H9 (cell line): ENCODE data around the gene MYMX. TPM values are rescaled to one million over a fixed set of nuclear protein-coding genes. Genes with fewer than 3 reads are reported as not detected.
A peak's percentile ranks its signal among the peaks of the same experiment; 100 is the strongest.

Experiments used
- DNase-seq: peaks from one replicate; pipeline ENCODE4 v3.0.0-alpha.2; 2017
- H2AFZ ChIP-seq: one replicate; pipeline ENCODE4 v1.6.1; 2013; ENCODE audit warnings: mild to moderate bottlenecking, low read length, control low read depth, moderate library complexity
- H2AK5ac ChIP-seq: 2 replicates; pipeline ENCODE4 v1.6.1; 2013; ENCODE audit warnings: low read length, control low read depth, mixed read lengths; ENCODE audit not compliant: insufficient read length
- H2BK120ac ChIP-seq: one replicate; pipeline ENCODE4 v1.6.1; 2013; ENCODE audit warnings: low read depth, mild to moderate bottlenecking, low read length, control low read depth, inconsistent platforms; ENCODE audit not compliant: poor library complexity, severe bottlenecking
- H2BK12ac ChIP-seq: 2 replicates; pipeline ENCODE4 v1.6.1; 2013; ENCODE audit warnings: low read length, control low read depth, mixed read lengths, low read depth; ENCODE audit not compliant: insufficient read length
- H2BK15ac ChIP-seq: 2 replicates; pipeline ENCODE4 v1.6.1; 2013; ENCODE audit warnings: low read depth, low read length, control low read depth
- H2BK20ac ChIP-seq: one replicate; pipeline ENCODE4 v1.6.1; 2013; ENCODE audit warnings: low read depth, mild to moderate bottlenecking, low read length, control low read depth, inconsistent platforms; ENCODE audit not compliant: poor library complexity, severe bottlenecking
- H2BK5ac ChIP-seq: 2 replicates; pipeline ENCODE4 v1.6.1; 2013; ENCODE audit warnings: low read length, control low read depth, mixed read lengths; ENCODE audit not compliant: insufficient read length
- H3K14ac ChIP-seq: 2 replicates; pipeline ENCODE4 v1.6.1; 2013; ENCODE audit warnings: low read length, control low read depth; ENCODE audit not compliant: insufficient read depth
- H3K18ac ChIP-seq: 2 replicates; pipeline ENCODE4 v1.6.1; 2013; ENCODE audit warnings: low read depth, mild to moderate bottlenecking, mixed read lengths, low read length, control low read depth; ENCODE audit not compliant: insufficient read length
- H3K23ac ChIP-seq: 2 replicates; pipeline ENCODE4 v1.6.1; 2013; ENCODE audit warnings: low read length, control low read depth, mixed read lengths, low read depth; ENCODE audit not compliant: insufficient read length
- H3K23me2 ChIP-seq: 2 replicates; pipeline ENCODE4 v1.6.1; 2013; ENCODE audit warnings: low read depth, mild to moderate bottlenecking, mixed read lengths, low read length, control low read depth; ENCODE audit not compliant: insufficient read length, poor library complexity, severe bottlenecking
- H3K27ac ChIP-seq: 2 replicates; pipeline ENCODE4 v1.5.1; 2013; ENCODE audit warnings: low read length, control low read depth, mixed read lengths, low read depth; ENCODE audit not compliant: insufficient read length
- H3K27me3 ChIP-seq: 2 replicates; pipeline ENCODE4 v1.6.1; 2013; ENCODE audit warnings: low read length, control low read depth, inconsistent platforms; ENCODE audit not compliant: insufficient read depth
- H3K4ac ChIP-seq: 2 replicates; pipeline ENCODE4 v1.6.1; 2013; ENCODE audit warnings: low read depth, mild to moderate bottlenecking, control low read depth, inconsistent platforms, low read length, moderate library complexity
- H3K4me1 ChIP-seq: 2 replicates; pipeline ENCODE4 v1.6.1; 2013; ENCODE audit warnings: low read length, control low read depth, inconsistent platforms; ENCODE audit not compliant: insufficient read depth
- H3K4me2 ChIP-seq: 2 replicates; pipeline ENCODE4 v1.6.1; 2013; ENCODE audit warnings: low read length, control low read depth, mixed read lengths; ENCODE audit not compliant: insufficient read length, insufficient read depth
- H3K56ac ChIP-seq: 2 replicates; pipeline ENCODE4 v1.6.1; 2013; ENCODE audit warnings: low read depth, mild to moderate bottlenecking, mixed read lengths, low read length, control low read depth; ENCODE audit not compliant: insufficient read length
- H3K79me1 ChIP-seq: 2 replicates; pipeline ENCODE4 v1.6.1; 2013; ENCODE audit warnings: low read depth, mild to moderate bottlenecking, moderate library complexity, low read length, control low read depth, inconsistent platforms; ENCODE audit not compliant: insufficient read depth, poor library complexity, severe bottlenecking
- H3K79me2 ChIP-seq: 2 replicates; pipeline ENCODE4 v1.6.1; 2013; ENCODE audit warnings: low read length, control low read depth, inconsistent platforms; ENCODE audit not compliant: insufficient read depth
- H3K9ac ChIP-seq: 2 replicates; pipeline ENCODE4 v1.6.1; 2013; ENCODE audit warnings: low read length, control low read depth, mixed read lengths; ENCODE audit not compliant: insufficient read length; ENCODE audit errors: extremely low read depth
- H3K9me3 ChIP-seq: one replicate; pipeline ENCODE4 v1.6.1; 2013; ENCODE audit warnings: low read depth, low read length, inconsistent platforms; ENCODE audit not compliant: control insufficient read depth
- H3T11ph ChIP-seq: one replicate; pipeline ENCODE4 v1.6.1; 2013; ENCODE audit warnings: mild to moderate bottlenecking, low read length, control low read depth, inconsistent platforms
- H4K20me1 ChIP-seq: one replicate; pipeline ENCODE4 v1.6.1; 2013; ENCODE audit not compliant: control insufficient read depth, insufficient read length, insufficient read depth
- H4K5ac ChIP-seq: 2 replicates; pipeline ENCODE4 v1.6.1; 2013; ENCODE audit warnings: low read depth, mild to moderate bottlenecking, mixed read lengths, low read length, control low read depth; ENCODE audit not compliant: insufficient read length
- H4K8ac ChIP-seq: replicated peaks from 2 replicates; pipeline ENCODE4 v1.6.1; 2013; ENCODE audit warnings: low read length, control low read depth, mixed read lengths, low read depth; ENCODE audit not compliant: insufficient read length
- H4K91ac ChIP-seq: 2 replicates; pipeline ENCODE4 v1.6.1; 2013; ENCODE audit warnings: low read depth, mild to moderate bottlenecking, moderate library complexity, mixed read lengths, low read length, control low read depth; ENCODE audit not compliant: insufficient read length
- H3K27ac Mint-ChIP-seq, 3 experiments: 2 replicates in 2 of 3; 3 replicates in 1 of 3; pipeline ENCODE4 v1.8.0; 2020 to 2021; ENCODE audit warnings: mixed read lengths in 3 of 3, mild to moderate bottlenecking in 1 of 3, moderate library complexity in 1 of 3
- H3K27me3 Mint-ChIP-seq: 2 replicates; pipeline ENCODE4 v1.8.0; 2021; ENCODE audit warnings: low read depth, mild to moderate bottlenecking, moderate library complexity, mixed read lengths
- H3K36me3 Mint-ChIP-seq, 3 experiments: 2 replicates in 2 of 3; 3 replicates in 1 of 3; pipeline ENCODE4 v1.8.0; 2020 to 2021; ENCODE audit warnings: low read depth in 3 of 3, mixed read lengths in 3 of 3; ENCODE audit not compliant: insufficient read depth in 1 of 3
- H3K4me1 Mint-ChIP-seq, 2 experiments: 2 replicates each; pipeline ENCODE4 v1.8.0; 2020; ENCODE audit warnings: mixed read lengths in 2 of 2
- H3K4me3 Mint-ChIP-seq, 2 experiments: 2 replicates in 1 of 2; 3 replicates in 1 of 2; pipeline ENCODE4 v1.8.0; 2020 to 2021; ENCODE audit warnings: mild to moderate bottlenecking in 2 of 2, mixed read lengths in 2 of 2, moderate library complexity in 1 of 2
- H3K9me3 Mint-ChIP-seq, 2 experiments: 2 replicates in 1 of 2; 3 replicates in 1 of 2; pipeline ENCODE4 v1.8.0; 2020; ENCODE audit warnings: mild to moderate bottlenecking in 2 of 2, mixed read lengths in 2 of 2, moderate library complexity in 1 of 2
- WGBS: extraction: QIAGEN DNeasy Blood & Tissue Kit; methylation state at CpG from one replicate; pipeline ENCODE4 v1.1.7; 2013; ENCODE audit warnings: missing lambda C conversion rate, low lambda C conversion rate, mixed read lengths; ENCODE audit not compliant: insufficient read length; ENCODE audit errors: extremely low coverage; 5-methylcytosine and 5-hydroxymethylcytosine counted together
- total RNA-seq: library from RNA; stranded (reverse); gene quantifications from 2 replicates; pipeline ENCODE4 v1.2.1, GENCODE V29; 2021
- TF ChIP-seq, protein P1 (sequence below): fragments of 200-600 bp; sonication (generic); conservative IDR thresholded peaks from 3 replicates; pipeline ENCODE4 v1.8.0; 2021; ENCODE audit warnings: antibody characterized with exemption, mild to moderate bottlenecking

Gene MYMX
- total RNA-seq, 1 experiment from 2014 or later, result 1.1 TPM

DNA sequence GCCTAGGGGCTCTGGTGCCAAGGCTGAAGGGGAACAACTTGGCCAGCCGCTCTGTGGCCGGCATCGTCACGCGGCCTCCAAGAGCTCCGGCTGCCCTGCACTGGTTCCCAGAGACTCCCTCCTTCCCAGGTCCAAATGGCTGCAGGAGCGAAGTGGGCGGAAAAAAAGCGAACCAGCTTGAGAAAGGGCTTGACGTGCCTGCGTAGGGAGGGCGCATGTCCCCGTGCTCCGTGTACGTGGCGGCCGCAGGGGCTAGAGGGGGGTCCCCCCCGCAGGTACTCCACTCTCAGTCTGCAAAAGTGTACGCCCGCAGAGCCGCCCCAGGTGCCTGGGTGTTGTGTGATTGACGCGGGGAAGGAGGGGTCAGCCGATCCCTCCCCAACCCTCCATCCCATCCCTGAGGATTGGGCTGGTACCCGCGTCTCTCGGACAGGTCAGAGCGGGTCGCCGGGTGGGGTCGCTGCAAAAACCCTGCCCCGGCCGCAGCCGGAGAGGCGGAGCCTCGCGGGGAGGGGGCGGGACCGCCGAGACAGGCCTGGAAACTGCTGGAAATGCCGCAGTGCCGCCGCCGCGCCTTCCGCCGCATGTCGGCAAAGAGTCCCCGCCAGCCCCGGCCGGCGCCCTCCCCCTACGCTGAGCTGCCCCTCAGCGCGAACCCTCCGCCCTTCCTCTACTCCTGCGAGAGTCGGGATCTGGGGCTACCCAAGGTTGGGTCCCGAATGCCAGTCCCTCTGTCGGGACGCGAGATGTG, 29.4 kb downstream of the MYMX start:
- no peaks in the 10 kb centered on the region for H4K20me1 ChIP-seq
- H2BK20ac ChIP-seq, result no peak overlapping the region
- DNase-seq, result peak; percentile 99
- peaks cover 3 to 4% of the 10 kb centered on the region in 2 experiments; a peak in 3 of 5 replicates for H3K9me3 Mint-ChIP-seq
- no peaks in the 10 kb centered on the region for H3K79me1 ChIP-seq
- H4K91ac ChIP-seq, result no peak overlapping the region
- H2AK5ac ChIP-seq, result no peak overlapping the region
- H3K9me3 ChIP-seq, result no peaks in the 10 kb centered on the region
- no peak overlapping the region for H4K5ac ChIP-seq
- H3K27ac Mint-ChIP-seq, result peak overlapping the region; percentile 96 to 100 (median 98)
- peaks cover 27% of the 10 kb centered on the region for H3K79me2 ChIP-seq
- WGBS, result no CpG with 5 or more reads among the region's 62 CpGs
- H2BK12ac ChIP-seq, result no peak overlapping the region
- H3K4me3 Mint-ChIP-seq, result peak overlapping the region; percentile 99 to 100
- H3K9ac ChIP-seq, result peak overlapping the region; percentile 77
- H3K23me2 ChIP-seq, result peaks cover 10% of the 10 kb centered on the region
- no peak overlapping the region for H2BK15ac ChIP-seq
- peak overlapping the region; percentile 76 for H3K4me2 ChIP-seq
- H3K14ac ChIP-seq, result peak overlapping the region; percentile 79
- H2BK5ac ChIP-seq, result no peak overlapping the region
- peak overlapping the region; percentile 86 for H3K18ac ChIP-seq
- TF ChIP-seq, protein P1, sequence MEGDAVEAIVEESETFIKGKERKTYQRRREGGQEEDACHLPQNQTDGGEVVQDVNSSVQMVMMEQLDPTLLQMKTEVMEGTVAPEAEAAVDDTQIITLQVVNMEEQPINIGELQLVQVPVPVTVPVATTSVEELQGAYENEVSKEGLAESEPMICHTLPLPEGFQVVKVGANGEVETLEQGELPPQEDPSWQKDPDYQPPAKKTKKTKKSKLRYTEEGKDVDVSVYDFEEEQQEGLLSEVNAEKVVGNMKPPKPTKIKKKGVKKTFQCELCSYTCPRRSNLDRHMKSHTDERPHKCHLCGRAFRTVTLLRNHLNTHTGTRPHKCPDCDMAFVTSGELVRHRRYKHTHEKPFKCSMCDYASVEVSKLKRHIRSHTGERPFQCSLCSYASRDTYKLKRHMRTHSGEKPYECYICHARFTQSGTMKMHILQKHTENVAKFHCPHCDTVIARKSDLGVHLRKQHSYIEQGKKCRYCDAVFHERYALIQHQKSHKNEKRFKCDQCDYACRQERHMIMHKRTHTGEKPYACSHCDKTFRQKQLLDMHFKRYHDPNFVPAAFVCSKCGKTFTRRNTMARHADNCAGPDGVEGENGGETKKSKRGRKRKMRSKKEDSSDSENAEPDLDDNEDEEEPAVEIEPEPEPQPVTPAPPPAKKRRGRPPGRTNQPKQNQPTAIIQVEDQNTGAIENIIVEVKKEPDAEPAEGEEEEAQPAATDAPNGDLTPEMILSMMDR, result peak; percentile 55
- no peak overlapping the region for H3K23ac ChIP-seq
- H2BK120ac ChIP-seq, result no peak overlapping the region
- H3K4me1 ChIP-seq, result peaks cover 12% of the 10 kb centered on the region; the same call in 1 of the 2 replicates
- no peak overlapping the region for H4K8ac ChIP-seq
- H3K56ac ChIP-seq, result no peak overlapping the region
- H3K36me3 Mint-ChIP-seq, result peaks cover 37 to 43% (median 41%) of the 10 kb centered on the region in 3 experiments
- H3K4me1 Mint-ChIP-seq, result peaks cover 30 to 38% of the 10 kb centered on the region in 2 experiments
- H3T11ph ChIP-seq, result no peak overlapping the region
- H3K27me3 ChIP-seq, result no peaks in the 10 kb centered on the region
- H3K27ac ChIP-seq, result no peak overlapping the region
- H3K4ac ChIP-seq, result no peak overlapping the region
- H2AFZ ChIP-seq, result no peak overlapping the region
- peaks cover 15% of the 10 kb centered on the region for H3K27me3 Mint-ChIP-seq
